GM23248 (cell line): ENCODE results near the gene PDE8B.

Experiments used
- EZH2 ChIP-seq: fragments of 200-600 bp; sonication (generic); IDR thresholded peaks from 2 replicates; pipeline ENCODE4 v1.6.1; 2018; ENCODE audit warnings: antibody characterized with exemption, mild to moderate bottlenecking; ENCODE audit not compliant: insufficient read depth, poor library complexity, severe bottlenecking
- EZH2phosphoT487 ChIP-seq: fragments of 200-600 bp; sonication (generic); IDR thresholded peaks from 2 replicates; pipeline ENCODE4 v1.6.1; 2018; ENCODE audit warnings: antibody characterized with exemption, moderate library complexity, mild to moderate bottlenecking, low read depth; ENCODE audit not compliant: insufficient read depth

DNA sequence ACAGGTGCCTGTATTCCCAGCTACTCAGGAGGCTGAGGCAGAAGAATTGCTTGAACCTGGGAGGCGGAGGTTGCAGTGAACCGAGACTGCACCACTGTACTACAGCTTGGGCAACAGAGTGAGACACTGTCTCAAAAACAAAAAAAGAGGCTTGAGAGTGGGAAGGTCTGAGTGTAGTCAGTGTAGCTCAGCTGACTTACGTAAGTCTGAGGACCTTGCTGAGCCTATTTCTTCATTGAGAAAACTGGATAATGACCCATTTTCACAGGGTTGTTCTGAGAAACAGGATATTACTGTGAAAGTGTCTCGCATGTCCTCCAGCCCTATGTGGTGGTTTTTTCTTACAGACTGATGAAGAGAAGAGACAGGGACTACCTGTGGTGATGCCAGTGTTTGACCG is 214.9 kb downstream of the PDE8B start:
- TF ChIP-seq EZH2phosphoT487 (no peak), EZH2 (no peak)
